GM13977 (cell line): Measurements from ENCODE around the gene GCHFR.

Experiments
- DNase-seq: peaks from one replicate; pipeline ENCODE4 v3.0.0; 2012; ENCODE audit warnings: low spot score
- in situ Hi-C: fragments of 300-500 bp; cut with MboI; formaldehyde crosslinking; loops from one replicate; pipeline ENCODE4 v1.12.0; 2022; ENCODE audit warnings: low sequenced_read_pairs, low pct_unique_long_range_greater_than_20kb, mixed read lengths, inconsistent platforms; ENCODE audit not compliant: unreplicated experiment
- TF ChIP-seq, protein P1 (sequence below): IDR thresholded peaks from 2 replicates; pipeline ENCODE4 v1.5.1; 2012; ENCODE audit warnings: mild to moderate bottlenecking, control low read depth; ENCODE audit not compliant: insufficient read depth; ENCODE audit errors: extremely low read depth, missing control alignments

The GCHFR gene

DNA sequence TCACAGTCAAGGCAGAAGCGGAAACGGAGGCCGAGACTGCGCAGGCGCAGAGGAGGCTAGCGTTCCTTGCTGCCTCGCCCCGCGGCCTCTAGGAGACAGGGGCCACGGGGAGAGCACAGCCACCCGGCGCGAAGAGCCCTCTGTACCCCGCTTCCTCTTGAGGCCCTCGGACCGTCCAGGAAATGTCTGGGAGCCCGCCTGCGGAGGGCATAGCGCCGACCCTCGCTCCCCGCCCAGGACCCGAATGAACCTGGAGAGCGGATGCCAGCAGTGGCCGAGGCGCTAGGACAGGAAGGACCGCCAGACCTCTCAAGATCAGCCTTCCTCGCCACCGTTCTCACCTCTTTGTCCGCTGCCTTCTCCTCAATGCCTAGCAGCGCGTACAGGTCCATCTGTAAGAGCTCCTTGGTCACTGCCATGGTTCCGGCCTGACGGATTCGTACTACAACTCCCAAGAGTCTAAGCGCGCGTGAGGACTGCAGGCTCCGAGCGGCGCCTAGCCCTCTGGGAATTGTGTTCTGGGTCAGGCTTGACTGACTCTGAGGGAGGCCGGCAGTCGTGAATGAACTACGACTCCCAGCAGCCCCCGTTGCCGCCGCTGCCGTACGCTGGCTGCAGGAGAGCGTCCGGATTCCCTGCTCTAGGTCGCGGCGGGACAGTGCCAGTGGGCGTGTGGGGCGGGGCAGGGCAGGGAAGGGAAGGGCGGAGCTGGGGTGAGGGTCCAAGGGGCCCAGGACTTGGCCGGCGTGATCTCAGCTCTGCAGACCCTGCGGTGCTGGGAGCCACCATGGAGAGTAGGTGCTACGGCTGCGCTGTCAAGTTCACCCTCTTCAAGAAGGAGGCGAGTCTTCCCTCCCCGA lies 43.4 kb downstream of the GCHFR start, which contains the start of the genes DNAJC17 and ZFYVE19:
DNAJC17 (minus strand) TSS at position 446 of the 860 bp plus-strand sequence; CDS start at position 419, 27 bp downstream.
ZFYVE19 (plus strand) TSS at position 62 of the 860 bp plus-strand sequence; CDS start at position 563, 501 bp downstream.
- peak; percentile 89 for DNase-seq
- in situ Hi-C loops: no loop called here
- TF ChIP-seq, protein P1, sequence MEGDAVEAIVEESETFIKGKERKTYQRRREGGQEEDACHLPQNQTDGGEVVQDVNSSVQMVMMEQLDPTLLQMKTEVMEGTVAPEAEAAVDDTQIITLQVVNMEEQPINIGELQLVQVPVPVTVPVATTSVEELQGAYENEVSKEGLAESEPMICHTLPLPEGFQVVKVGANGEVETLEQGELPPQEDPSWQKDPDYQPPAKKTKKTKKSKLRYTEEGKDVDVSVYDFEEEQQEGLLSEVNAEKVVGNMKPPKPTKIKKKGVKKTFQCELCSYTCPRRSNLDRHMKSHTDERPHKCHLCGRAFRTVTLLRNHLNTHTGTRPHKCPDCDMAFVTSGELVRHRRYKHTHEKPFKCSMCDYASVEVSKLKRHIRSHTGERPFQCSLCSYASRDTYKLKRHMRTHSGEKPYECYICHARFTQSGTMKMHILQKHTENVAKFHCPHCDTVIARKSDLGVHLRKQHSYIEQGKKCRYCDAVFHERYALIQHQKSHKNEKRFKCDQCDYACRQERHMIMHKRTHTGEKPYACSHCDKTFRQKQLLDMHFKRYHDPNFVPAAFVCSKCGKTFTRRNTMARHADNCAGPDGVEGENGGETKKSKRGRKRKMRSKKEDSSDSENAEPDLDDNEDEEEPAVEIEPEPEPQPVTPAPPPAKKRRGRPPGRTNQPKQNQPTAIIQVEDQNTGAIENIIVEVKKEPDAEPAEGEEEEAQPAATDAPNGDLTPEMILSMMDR: no peak

DNA sequence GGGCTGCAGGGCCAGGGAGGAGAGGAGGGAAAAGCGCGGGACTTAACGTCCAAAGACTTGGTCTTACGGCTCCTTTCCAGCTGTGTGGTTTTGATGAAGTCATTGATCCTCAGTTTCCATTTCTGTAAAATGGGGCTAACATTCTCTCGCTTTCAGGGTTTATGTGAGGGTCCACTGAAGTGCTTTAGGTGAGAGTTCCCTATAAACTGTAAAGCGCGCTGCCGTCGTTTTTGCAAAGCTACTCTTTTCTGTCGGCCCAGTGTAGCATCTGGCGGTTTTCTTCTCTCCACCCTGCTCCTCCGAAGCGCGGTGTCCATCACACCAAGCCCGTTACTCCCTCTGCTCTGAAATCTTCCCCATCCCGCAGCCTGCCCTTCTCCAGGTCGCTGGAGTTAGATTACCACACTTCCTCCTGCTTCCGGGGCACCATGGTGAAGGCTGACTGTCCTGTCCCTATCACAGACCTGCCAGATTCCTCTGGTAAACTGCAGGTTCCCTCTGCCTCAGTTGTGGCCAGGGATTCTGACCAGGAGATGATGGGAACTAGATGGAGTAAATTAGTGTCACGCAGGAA lies 44.1 kb downstream of the GCHFR start:
- no peak for DNase-seq
- TF ChIP-seq, protein P1: no peak
- in situ Hi-C loops: no loop called here

DNA sequence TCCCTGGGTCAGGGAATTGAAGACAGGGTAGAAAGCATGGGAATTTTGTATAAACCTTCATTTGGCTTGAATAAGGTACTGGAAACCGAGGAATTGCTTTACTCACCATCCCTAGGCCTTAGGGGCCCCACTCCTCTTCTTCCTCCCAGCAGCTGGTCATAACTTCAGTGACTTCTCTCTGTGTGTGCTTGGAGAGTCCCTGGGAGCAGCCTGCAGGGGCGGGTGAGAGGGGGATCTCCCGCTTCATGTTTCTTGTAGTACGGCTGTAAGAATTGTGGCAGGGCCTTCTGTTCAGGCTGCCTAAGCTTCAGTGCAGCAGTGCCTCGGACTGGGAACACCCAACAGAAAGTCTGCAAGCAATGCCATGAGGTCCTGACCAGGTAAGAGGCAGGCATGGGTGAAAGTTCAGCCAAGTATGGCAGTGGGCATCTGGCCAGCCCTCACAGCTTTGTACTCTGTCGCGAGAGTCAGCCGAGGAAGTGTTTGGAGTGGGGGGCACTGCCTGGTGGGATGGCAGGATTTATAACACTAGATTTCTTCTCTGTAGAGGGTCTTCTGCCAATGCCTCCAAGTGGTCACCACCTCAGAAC lies 45.1 kb downstream of the GCHFR start:
- peak; percentile 46 for DNase-seq
- TF ChIP-seq, protein P1: no peak
- in situ Hi-C loops: no loop called here

DNA sequence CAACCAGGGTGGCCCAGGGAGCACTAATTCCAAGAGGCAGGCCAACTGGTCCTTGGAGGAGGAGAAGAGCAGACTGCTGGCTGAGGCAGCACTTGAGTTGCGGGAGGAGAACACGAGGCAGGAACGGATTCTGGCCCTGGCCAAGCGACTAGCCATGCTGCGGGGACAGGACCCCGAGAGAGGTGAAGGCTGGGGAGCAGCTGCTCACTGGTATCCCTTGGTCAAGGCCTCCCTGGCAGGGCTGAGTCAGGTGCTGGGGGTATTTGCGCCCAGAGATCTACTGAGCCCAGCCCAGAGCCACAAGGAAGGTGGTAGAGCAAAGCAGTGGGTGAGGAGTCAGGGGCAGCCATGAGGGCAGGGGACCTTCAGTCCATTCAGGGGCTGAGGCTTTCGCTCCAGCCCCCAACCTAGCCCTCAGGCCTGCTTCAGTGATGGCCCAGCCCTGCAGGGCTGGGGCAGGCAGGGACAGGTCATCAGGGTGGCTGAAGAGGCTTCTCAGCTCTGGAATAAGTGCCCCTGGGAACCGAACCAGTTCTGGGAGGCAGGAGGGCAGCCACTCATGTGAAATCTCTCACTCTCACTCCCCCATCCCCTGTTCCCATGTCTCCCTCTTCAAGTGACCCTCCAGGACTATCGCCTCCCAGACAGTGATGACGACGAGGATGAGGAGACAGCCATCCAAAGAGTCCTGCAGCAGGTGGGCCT lies 49.0 kb downstream of the GCHFR start:
- in situ Hi-C loops: no loop called here
- TF ChIP-seq, protein P1: no peak
- no peak for DNase-seq

DNA sequence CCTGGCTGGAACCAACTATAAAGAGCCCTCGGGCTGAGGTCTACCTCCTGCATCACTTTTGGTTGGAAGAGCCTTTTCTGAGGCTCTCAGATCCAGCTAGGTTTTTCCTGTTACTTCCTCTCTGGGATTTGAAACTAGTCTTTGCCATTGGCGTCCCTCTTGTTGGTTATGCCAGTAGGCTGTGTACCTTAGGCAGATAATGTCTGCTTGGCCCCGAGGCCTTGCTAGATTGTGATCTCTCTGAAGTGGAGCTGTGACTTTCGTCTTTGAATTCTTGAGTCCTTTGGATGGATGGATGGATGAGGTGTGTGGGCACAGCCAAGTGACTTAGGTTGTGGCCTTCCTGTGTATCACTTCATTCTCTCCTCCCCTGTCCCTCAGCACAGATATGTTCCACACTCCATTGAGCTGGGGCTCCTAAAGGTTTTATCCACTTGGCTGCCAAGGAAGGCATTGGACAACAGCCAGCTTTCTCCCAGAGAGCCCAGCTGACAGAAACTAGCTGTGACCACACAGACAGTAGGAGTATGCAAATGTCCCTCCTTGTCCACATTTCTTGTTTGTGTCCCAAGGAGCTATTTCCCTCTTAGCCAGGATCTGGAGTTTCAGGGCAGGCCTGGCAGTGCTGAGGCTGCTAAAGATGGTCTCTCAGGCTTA lies 51.3 kb downstream of the GCHFR start:
- TF ChIP-seq, protein P1: no peak
- in situ Hi-C loops: no loop called here
- no peak for DNase-seq
